ENCODE results near the gene SKIC8.

Gene SKIC8

GRCh38 chr15:78321786-78322185 lies 22.4 kb upstream of the SKIC8 start:
- DNase-seq = no peak

GRCh38 chr15:78321041-78321570 lies 21.7 kb upstream of the SKIC8 start:
- no peak for DNase-seq

DNA sequence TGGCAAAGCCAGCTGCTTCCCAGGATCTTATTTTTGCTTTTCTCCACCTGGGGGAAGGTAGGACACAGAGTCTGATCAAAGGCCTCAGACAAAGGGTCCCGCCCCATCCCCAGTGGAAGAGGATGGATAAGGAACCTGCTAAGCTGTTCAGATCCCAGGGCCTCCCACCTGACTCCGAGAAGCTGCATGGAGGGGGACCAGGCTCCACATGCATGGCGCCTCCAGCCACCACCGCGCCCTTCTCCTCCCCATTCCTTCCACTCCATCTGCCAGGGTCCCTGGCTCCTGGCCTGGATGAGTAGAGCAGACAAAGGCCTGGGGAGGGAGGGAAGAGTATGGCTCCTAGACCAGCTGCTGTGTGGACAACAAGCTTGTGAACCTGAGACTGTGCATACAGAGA lies 20.8 kb upstream of the SKIC8 start:
- DNase-seq = no peak

- DNase-seq = no peak
Observed at GRCh38 chr15:78319588-78319987, 20.2 kb upstream of the SKIC8 start.

- DNase-seq = no peak
Observed at GRCh38 chr15:78317145-78317836, 17.9 kb upstream of the SKIC8 start.

GRCh38 chr15:78316283-78317083 lies 17.1 kb upstream of the SKIC8 start:
- DNase-seq = no peak

- no peak for DNase-seq
Observed at GRCh38 chr15:78315686-78316282, 16.4 kb upstream of the SKIC8 start.

DNA sequence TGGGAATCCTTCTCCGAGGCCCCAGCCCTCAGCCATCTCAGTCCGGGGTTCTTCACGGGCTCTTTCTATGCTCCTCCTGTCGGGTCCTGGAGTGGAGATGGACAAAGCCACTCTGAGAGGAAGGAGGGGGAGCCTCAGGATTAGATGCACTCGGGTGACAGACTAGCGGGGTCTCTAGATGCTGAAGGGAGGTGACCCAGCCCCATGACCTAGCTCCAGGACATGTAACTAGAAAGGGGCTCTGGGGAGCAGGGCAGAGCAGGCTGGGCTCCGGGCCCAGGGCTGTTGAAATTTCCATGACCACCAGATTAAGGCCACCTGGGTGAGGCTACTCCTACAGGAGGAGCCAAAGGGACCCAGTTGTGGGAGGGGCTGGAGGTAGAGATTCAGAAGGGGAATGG lies 14.8 kb upstream of the SKIC8 start:
- no peak for DNase-seq

DNA sequence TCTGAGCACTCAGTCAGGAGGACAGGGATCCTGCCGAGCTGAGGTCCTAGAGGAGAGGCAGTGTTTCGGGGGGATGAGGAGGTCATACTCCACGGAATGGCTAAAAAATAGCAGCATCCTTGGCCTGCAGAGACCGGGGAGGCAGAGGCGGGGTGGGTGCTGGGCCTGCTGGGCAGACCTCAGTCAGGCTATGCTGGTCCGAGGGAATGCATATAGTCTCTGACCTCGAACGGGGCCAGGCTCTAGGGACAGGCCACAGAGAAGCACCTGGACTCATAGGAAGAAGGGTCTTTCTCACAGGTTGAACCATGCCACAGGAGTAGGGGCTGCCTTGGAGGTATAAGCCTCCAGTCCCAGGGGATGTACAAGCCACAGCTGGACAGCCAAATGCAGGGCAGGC lies 14.0 kb upstream of the SKIC8 start:
- DNase-seq = no peak

DNA sequence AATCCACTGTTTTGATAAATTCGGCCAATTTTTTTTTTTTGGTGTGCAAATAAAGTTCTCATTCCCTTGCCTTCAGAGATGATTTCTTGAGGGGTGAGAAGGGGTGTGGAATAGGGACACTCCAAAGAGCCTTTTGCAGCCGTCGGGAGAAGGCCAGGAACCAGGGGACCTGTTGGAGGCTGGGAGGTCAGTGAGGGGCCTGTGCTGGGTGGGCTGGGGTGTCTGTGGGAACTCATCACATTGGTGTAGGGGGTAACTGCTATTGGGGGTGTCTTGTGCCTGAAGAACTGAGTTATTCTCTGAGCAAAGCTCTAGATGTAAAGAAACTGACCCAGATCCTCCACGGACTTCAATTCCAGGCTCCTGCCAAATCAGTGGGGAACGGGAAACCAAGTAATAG lies 13.5 kb upstream of the SKIC8 start:
- no peak for DNase-seq

DNA sequence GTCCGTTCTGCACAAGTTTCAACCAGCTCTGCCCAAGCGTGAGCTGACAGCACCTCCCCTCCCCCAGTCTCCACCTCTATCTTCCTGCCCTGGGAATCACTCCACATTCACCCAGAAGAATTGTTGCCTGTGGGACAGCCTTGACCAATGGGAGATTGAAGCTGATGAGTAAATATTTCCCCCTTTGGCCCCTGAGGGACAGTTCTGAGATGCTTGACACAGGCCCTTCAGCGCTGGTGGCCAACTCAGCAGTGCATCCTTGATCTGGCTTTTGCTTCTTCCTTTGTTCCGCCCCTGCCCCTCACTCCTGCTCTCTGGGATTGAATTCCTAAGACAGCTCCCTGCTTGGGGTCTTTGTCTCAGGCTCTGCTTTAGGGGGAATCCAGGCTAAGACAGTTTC lies 13.1 kb upstream of the SKIC8 start:
- DNase-seq = no peak

DNA sequence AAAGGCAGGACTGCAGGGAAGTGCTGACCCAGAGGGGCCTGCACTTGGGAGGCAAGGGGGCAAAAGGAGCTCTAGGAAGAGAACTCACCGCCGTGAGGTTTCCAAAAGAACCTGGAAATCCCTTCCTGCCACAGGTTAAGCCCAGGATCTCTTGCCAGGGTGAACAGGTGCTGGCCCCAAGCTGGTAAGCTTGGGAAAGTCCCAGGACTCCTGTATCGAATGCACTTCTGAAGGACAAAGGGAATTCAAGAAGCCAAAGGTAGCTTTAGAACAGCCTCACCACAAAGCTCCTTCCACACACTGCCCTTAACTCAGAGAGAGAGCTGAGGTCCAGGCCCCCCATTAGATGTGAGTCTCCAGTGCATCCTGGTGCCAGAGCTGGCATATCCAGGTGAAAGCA lies 11.9 kb upstream of the SKIC8 start:
- no peak for DNase-seq

DNA sequence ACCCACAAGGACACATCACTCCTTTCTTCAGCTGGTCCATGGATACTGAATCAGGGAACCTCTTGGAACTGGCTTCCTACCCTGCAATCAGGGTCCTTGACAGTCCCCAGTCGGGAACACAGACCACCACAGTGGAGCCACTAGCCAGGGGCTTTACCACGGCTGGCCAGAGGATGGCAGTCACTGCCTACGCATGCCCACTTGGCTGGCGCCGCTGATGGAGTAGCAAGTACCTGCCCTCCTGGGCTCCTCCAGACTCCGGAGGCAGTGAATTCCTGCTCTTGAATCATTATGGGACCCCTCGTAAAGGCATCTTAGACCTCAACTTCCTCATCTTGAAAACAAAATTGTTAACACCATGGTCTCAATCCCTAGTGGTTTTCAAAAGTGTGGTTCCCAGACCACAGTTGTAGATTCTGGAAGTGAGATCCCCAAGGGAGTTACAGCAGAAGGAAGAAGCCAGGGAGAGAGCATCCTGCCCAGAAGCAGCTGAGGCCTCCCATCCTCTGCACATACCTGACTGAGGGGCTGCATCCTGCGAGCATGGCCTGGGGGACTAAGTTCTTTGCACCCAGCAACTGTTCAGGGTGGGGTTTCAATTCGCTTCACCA lies 9.1 kb upstream of the SKIC8 start:
- DNase-seq = peak; percentile 41

GRCh38 chr15:78307976-78308375 lies 8.6 kb upstream of the SKIC8 start:
- DNase-seq = no peak

DNA sequence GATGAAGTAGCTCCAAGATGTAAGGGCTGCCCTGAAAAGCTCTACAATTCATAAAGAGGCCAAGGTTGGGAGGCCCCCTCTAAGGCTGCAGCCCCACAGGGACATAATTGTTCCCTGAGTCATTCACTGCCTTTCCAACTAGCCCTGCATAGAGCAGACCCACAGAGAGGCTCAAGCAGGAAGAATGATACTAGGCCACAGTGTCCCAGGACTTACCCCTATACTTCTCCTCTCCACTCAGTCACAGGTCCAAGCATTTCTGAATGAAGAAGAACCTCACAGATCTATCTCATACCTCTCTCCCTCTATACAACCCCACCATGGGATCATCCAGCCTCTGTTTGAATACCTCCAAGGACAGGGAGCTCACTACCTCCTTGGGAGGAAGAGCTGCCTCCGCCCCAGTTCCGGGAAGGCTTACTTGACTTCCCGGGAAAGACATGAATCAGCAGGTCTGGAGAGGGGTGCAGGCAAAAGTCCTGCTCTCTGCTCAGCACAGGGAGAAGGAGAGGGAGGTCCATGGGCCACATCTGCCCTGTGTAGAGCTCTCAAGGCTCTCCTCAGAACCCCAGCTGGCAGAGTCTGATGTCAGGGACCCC lies 6.9 kb upstream of the SKIC8 start:
- DNase-seq = no peak

- no peak for DNase-seq
Observed at GRCh38 chr15:78304216-78305066, 5.0 kb upstream of the SKIC8 start.

DNA sequence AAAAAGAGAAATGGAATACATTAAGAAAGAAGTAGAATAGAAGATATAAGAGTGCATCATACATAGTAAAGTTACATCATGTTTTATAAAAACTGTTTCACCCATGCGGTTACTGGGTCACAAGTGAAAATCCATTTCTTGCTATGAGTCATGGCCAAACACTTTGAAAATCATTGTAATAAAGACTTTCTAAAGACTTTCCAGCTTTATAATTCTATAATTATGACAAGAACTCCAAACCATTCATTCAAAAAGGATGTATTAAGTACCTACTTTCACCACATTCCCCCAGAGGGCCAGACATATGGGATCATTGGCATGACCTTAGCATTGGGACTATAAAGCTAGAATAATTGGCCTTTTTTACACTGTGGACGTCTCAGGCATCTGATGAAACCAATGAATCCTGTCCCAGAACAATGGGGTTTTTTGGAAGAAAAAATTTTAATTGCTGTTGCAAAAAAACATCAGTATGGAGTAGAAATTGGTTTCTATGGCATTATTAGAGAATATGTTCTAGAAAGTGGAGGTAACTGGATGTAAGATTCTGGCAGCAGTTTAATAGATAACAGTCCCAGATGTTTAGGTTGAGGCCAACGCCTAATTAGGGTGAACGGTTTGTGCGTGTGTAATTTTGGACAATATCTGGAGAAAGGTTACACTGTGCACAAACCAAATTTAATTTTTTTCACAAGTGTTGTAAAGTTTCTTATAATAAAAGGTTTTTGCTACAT lies 3.3 kb upstream of the SKIC8 start:
- DNase-seq = no peak

DNA sequence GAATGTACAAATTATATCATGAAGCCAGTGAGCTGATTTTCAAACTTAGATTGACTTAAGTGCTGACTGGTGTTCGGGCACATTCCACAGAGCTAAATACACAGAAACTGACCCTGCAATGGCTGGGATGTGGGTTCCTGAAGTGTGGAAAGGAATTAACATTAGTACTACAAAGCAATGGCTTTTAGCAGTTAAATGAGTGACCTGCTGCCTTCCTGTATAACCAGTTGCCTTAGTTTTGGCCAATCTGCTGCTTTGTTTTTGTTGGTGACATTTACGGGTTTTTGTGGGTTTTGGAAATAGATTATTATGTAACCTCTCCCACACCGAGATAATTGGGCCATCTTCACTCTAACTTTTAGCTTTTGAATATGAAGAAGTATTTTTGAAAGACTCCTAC lies 2.4 kb upstream of the SKIC8 start:
- DNase-seq = no peak

GRCh38 chr15:78301326-78301725 lies 1.9 kb upstream of the SKIC8 start:
- DNase-seq = no peak

DNA sequence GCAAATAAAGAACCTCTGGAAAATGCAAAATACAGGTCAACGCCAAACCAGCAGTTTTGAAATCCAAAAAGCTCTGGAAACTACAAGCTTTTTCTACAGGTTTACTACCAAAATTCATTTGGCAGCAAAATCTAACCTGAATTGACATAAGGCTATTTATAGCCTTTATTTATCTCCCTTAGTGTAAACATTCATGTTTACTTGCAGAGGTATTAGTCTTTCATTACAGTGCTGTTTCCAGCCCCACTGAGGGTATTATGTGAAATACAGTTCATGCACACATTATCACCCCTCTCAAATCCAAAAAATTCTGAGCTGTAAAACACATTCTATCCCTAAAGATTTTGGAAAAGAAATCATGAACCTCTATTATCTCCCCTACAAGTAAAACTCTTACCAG lies 7.2 kb downstream of the SKIC8 start:
- DNase-seq = no peak

GRCh38 chr15:78291698-78292097 lies 7.7 kb downstream of the SKIC8 start:
- no peak for DNase-seq

Data from NCI-H1694 treated with DMSO at 0.1 percent for 48 hours (cell line).